ENCODE results near the gene ABHD16B. TPM values are rescaled to one million over a fixed set of nuclear protein-coding genes. Genes with fewer than 3 reads are reported as not detected.
"Not testable (repeated sequence)": the region's sequence is repeated elsewhere in the genome, so short reads cannot be mapped to it uniquely, and the experiment has no call there.

Gene ABHD16B
- total and polyA plus RNA-seq, 2 experiments from 2014 or later = not detected

- TF ChIP-seq CTCF (conservative IDR thresholded peaks at IDR 0.05; ENCODE audit: low read depth in 2 of 2) = no peak
Measured at GRCh38 chr20:63850689-63851547, 10.4 kb upstream of the ABHD16B start (continued).

DNA sequence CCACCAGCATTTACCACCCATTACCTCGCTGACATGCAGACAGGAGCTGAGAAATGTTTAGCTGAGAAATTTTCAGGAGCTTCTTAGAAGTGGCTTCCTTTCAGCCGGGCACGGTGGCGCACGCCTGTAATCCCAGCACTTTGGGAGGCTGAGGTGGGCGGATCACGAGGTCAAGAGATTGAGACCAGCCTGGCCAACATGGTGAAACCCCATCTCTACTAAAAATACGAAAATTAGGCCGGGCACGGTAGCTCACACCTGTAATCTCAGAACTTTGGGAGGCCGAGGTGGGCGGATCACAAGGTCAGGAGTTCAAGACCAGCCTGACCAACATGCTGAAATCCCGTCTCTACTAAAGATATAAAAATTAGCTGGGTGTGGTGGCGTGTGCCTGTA is 9.8 kb upstream of the ABHD16B start:
- not testable (repeated sequence) for ATAC-seq; H3K4me2 ChIP-seq; H3K4me3 ChIP-seq; H3K36me3 Mint-ChIP-seq (ENCODE audit: low read depth); H3K27ac Mint-ChIP-seq; H3K27ac ChIP-seq (ENCODE audit: low read depth); H3K4me3 Mint-ChIP-seq; H3K27me3 ChIP-seq (ENCODE audit: insufficient read depth); H3K79me2 ChIP-seq (replicated peaks; ENCODE audit: insufficient read depth); H4K20me1 ChIP-seq (replicated peaks; ENCODE audit: insufficient read depth); DNase-seq (ENCODE audit: low spot score); H3K36me3 ChIP-seq (ENCODE audit: insufficient read depth); H3K9me3 Mint-ChIP-seq; H3F3A ChIP-seq (replicated peaks; ENCODE audit: low read depth); H2AFZ ChIP-seq; H3K9me2 ChIP-seq (ENCODE audit: insufficient read depth)
- Mint-ChIP-seq H3K4me1 (peaks cover 17% of the 10 kb centered on the region), H3K27me3 (ENCODE audit: insufficient read depth, low read depth, poor library complexity) (peaks cover 20% of the 10 kb centered on the region)
- H3K4me1 ChIP-seq (ENCODE audit: insufficient read depth) = peaks cover 41% of the 10 kb centered on the region

GRCh38 chr20:63853733-63854068 is 7.6 kb upstream of the ABHD16B start:
- H3K4me2 ChIP-seq = 0 out of 2 replicates have a peak overlapping the region, but pooled peaks have one; percentile 87
- not testable (repeated sequence) for H3K79me2 ChIP-seq (replicated peaks; ENCODE audit: insufficient read depth); DNase-seq (ENCODE audit: low spot score); H3F3A ChIP-seq (replicated peaks; ENCODE audit: low read depth); H3K27me3 ChIP-seq (ENCODE audit: insufficient read depth); H3K27ac Mint-ChIP-seq; H3K9me2 ChIP-seq (ENCODE audit: insufficient read depth); H4K20me1 ChIP-seq (replicated peaks; ENCODE audit: insufficient read depth); H3K36me3 Mint-ChIP-seq (ENCODE audit: low read depth); H3K27ac ChIP-seq (ENCODE audit: low read depth); H3K4me3 Mint-ChIP-seq; H3K4me3 ChIP-seq; H3K9me3 Mint-ChIP-seq; H3K36me3 ChIP-seq (ENCODE audit: insufficient read depth); H2AFZ ChIP-seq; ATAC-seq
- peaks cover 35% of the 10 kb centered on the region for H3K4me1 Mint-ChIP-seq
- peaks cover 32% of the 10 kb centered on the region for H3K4me1 ChIP-seq (ENCODE audit: insufficient read depth)
- H3K27me3 Mint-ChIP-seq (ENCODE audit: insufficient read depth, low read depth, poor library complexity) = peaks cover 25% of the 10 kb centered on the region

DNA sequence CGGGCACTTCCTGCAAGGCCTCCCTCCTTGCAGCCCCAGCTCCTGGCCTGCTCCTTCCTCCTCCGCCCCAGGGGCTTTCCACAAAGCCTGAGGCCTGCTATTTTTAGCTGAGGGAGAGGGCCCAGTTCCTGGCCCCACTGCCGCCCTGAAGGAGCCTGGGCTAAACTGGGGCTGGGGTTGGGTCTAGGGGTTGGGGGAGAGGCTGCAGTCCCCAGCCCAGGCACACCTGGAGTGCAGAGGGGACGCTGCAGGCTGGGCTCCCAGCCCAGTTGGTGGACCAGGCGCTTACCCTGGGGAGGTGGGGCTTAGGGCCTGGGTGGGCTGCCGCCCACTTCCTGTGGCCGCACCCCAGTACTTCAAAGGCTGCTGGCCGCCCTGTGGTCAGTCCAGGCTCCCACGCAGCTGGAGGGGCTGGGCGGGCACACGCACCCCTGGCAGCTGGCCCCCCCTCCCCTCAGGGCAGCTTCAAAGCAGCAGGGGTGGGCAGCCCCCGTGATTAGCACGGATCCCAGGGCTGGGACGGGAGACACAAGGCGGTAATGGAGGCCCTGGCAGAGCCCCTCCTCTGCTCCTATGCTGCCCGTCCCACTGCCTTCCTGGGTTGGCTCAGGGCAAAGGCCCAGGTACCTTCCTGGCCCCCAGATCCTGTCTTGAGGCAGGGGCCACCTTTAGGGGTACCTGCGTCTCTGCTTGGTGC is 7.1 kb upstream of the ABHD16B start:
- Histone ChIP-seq H3K27me3 (ENCODE audit: insufficient read depth) (no peaks in the 10 kb centered on the region), H3K27ac (ENCODE audit: low read depth) (no peak overlapping the region), H3K4me3 (peak overlapping the region; percentile 54; the same call in 1 of the 2 replicates), H3K9me2 (ENCODE audit: insufficient read depth) (no peaks in the 10 kb centered on the region), H3K4me1 (ENCODE audit: insufficient read depth) (peaks cover 35% of the 10 kb centered on the region), H4K20me1 (replicated peaks; ENCODE audit: insufficient read depth) (no peaks in the 10 kb centered on the region), H3K4me2 (peak overlapping the region; percentile 87), H3F3A (replicated peaks; ENCODE audit: low read depth) (peaks cover 7% of the 10 kb centered on the region; the same call in 1 of the 2 replicates), H2AFZ (0 out of 2 replicates have a peak overlapping the region, but pooled peaks have one; percentile 52), H3K79me2 (replicated peaks; ENCODE audit: insufficient read depth) (no peaks in the 10 kb centered on the region), H3K36me3 (ENCODE audit: insufficient read depth) (no peaks in the 10 kb centered on the region)
- Mint-ChIP-seq H3K4me1 (peaks cover 39% of the 10 kb centered on the region), H3K4me3 (no peak overlapping the region), H3K27ac (no peak overlapping the region), H3K27me3 (ENCODE audit: insufficient read depth, low read depth, poor library complexity) (peaks cover 24% of the 10 kb centered on the region), H3K36me3 (ENCODE audit: low read depth) (no peaks in the 10 kb centered on the region; the same call in 2 of the 3 replicates), H3K9me3 (no peaks in the 10 kb centered on the region)
- DNase-seq (ENCODE audit: low spot score) (peak; percentile 53), ATAC-seq (peak; percentile 9)
- TF ChIP-seq JUNB (IDR thresholded peaks at IDR 0.05; ENCODE audit: unreplicated experiment) (no peak), EZH2phosphoT487 (IDR thresholded peaks at IDR 0.05; ENCODE audit: unreplicated experiment) (no peak), POLR2AphosphoS5 (IDR thresholded peaks at IDR 0.05; ENCODE audit: low read depth) (no peak), STAT1 (IDR thresholded peaks at IDR 0.05; ENCODE audit: unreplicated experiment) (no peak), ZNF331 (CRISPR knock-in tag; IDR thresholded peaks at IDR 0.05; ENCODE audit: low read depth) (no peak), ZNF114 (CRISPR knock-in tag; IDR thresholded peaks at IDR 0.05) (no peak), EZH2 (IDR thresholded peaks at IDR 0.05; ENCODE audit: low read depth, unreplicated experiment) (no peak), CREB1 (CRISPR knock-in tag; IDR thresholded peaks at IDR 0.05; ENCODE audit: low read depth) (no peak)
- TF ChIP-seq, protein P1, sequence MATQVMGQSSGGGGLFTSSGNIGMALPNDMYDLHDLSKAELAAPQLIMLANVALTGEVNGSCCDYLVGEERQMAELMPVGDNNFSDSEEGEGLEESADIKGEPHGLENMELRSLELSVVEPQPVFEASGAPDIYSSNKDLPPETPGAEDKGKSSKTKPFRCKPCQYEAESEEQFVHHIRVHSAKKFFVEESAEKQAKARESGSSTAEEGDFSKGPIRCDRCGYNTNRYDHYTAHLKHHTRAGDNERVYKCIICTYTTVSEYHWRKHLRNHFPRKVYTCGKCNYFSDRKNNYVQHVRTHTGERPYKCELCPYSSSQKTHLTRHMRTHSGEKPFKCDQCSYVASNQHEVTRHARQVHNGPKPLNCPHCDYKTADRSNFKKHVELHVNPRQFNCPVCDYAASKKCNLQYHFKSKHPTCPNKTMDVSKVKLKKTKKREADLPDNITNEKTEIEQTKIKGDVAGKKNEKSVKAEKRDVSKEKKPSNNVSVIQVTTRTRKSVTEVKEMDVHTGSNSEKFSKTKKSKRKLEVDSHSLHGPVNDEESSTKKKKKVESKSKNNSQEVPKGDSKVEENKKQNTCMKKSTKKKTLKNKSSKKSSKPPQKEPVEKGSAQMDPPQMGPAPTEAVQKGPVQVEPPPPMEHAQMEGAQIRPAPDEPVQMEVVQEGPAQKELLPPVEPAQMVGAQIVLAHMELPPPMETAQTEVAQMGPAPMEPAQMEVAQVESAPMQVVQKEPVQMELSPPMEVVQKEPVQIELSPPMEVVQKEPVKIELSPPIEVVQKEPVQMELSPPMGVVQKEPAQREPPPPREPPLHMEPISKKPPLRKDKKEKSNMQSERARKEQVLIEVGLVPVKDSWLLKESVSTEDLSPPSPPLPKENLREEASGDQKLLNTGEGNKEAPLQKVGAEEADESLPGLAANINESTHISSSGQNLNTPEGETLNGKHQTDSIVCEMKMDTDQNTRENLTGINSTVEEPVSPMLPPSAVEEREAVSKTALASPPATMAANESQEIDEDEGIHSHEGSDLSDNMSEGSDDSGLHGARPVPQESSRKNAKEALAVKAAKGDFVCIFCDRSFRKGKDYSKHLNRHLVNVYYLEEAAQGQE (IDR thresholded peaks at IDR 0.05; ENCODE audit: unreplicated experiment) = no peak
